IMR-90 (cell line): ENCODE data around the gene CREB5. TPM values are rescaled to one million over a fixed set of nuclear protein-coding genes. Genes with fewer than 3 reads are reported as not detected.

Experiments used
- ATAC-seq: fragments of 200-7000 bp; cut with Tn5 transposase; 2 replicates; pipeline ENCODE4 v1.9.1; 2020; ENCODE audit warnings: low read depth, mild to moderate bottlenecking, moderate library complexity
- BruUV-seq: library from RNA; stranded (reverse); fragments of 400-500 nt; replicated peaks from 2 replicates; lab custom pipeline; 2021; lab: Mats Ljungman, UMichigan
- CTCF ChIA-PET: fragments of 300-600 bp; formaldehyde crosslinking; extraction: SDS; loops from one replicate; lab custom pipeline; 2021; ENCODE audit warnings: antibody characterized with exemption; lab: Yijun Ruan, JAX
- POLR2A ChIA-PET: fragments of 300-600 bp; sonication (Branson Sonifier 250); formaldehyde crosslinking; loops from one replicate; lab custom pipeline; 2022; ENCODE audit warnings: antibody characterized with exemption; ENCODE audit not compliant: unreplicated experiment; lab: Charles Lee
- DNase-seq: peaks from one replicate; pipeline ENCODE4 v3.0.0; 2013
- H2AFZ ChIP-seq: replicated peaks from 2 replicates; pipeline ENCODE3; 2013; ENCODE audit warnings: low read length, mild to moderate bottlenecking; ENCODE audit not compliant: poor library complexity
- H2AK5ac ChIP-seq: 2 replicates; pipeline ENCODE4 v1.6.1; 2013; ENCODE audit warnings: low read depth, low read length, inconsistent platforms
- H2AK9ac ChIP-seq: replicated peaks from 2 replicates; pipeline ENCODE3; 2013; ENCODE audit warnings: mild to moderate bottlenecking, low read depth, low read length, moderate library complexity; ENCODE audit not compliant: poor library complexity
- H2BK120ac ChIP-seq: 2 replicates; pipeline ENCODE4 v1.6.1; 2013; ENCODE audit warnings: low read depth, low read length, inconsistent platforms
- H2BK15ac ChIP-seq: 3 replicates; pipeline ENCODE4 v1.6.1; 2013; ENCODE audit warnings: low read depth, low read length, inconsistent platforms
- H2BK20ac ChIP-seq: 2 replicates; pipeline ENCODE4 v1.6.1; 2013; ENCODE audit warnings: low read depth, mild to moderate bottlenecking, inconsistent platforms, low read length, moderate library complexity
- H2BK5ac ChIP-seq: 2 replicates; pipeline ENCODE4 v1.6.1; 2013; ENCODE audit warnings: mild to moderate bottlenecking, low read depth, low read length, inconsistent platforms; ENCODE audit not compliant: poor library complexity, severe bottlenecking
- H3K14ac ChIP-seq: replicated peaks from 2 replicates; pipeline ENCODE4 v1.6.1; 2013; ENCODE audit warnings: low read depth, low read length, inconsistent platforms
- H3K18ac ChIP-seq: 2 replicates; pipeline ENCODE4 v1.6.1; 2013; ENCODE audit warnings: low read depth, low read length, control low read depth
- H3K23ac ChIP-seq: 2 replicates; pipeline ENCODE4 v1.6.1; 2013; ENCODE audit warnings: low read depth, low read length, inconsistent platforms
- H3K27ac ChIP-seq: 2 replicates; pipeline ENCODE4 v1.5.1; 2013; ENCODE audit warnings: mild to moderate bottlenecking, control low read depth, low read length; ENCODE audit not compliant: insufficient read depth
- H3K27me3 ChIP-seq: 2 replicates; pipeline ENCODE4 v1.6.1; 2013; ENCODE audit warnings: low read length; ENCODE audit not compliant: control insufficient read depth, insufficient read depth
- H3K36me3 ChIP-seq: 2 replicates; pipeline ENCODE4 v1.6.1; 2013; ENCODE audit warnings: low read length, mixed read lengths; ENCODE audit not compliant: control insufficient read depth, insufficient read depth
- H3K4ac ChIP-seq: 2 replicates; pipeline ENCODE4 v1.6.1; 2013; ENCODE audit warnings: low read depth, low read length, inconsistent platforms
- H3K4me1 ChIP-seq: 2 replicates; pipeline ENCODE4 v1.6.1; 2013; ENCODE audit warnings: low read length, mixed read lengths; ENCODE audit not compliant: control insufficient read depth, insufficient read depth
- H3K4me2 ChIP-seq: 2 replicates; pipeline ENCODE4 v1.6.1; 2013; ENCODE audit warnings: low read depth, mild to moderate bottlenecking, control low read depth, low read length, moderate library complexity
- H3K4me3 ChIP-seq: 2 replicates; pipeline ENCODE4 v1.5.1; 2013; ENCODE audit warnings: low read depth, mild to moderate bottlenecking, control low read depth, low read length, moderate library complexity; ENCODE audit not compliant: insufficient read depth
- H3K56ac ChIP-seq: 2 replicates; pipeline ENCODE4 v1.6.1; 2013; ENCODE audit warnings: low read length, inconsistent platforms; ENCODE audit not compliant: insufficient read depth; ENCODE audit errors: extremely low read depth
- H3K79me1 ChIP-seq, 2 experiments: 2 replicates each; pipeline ENCODE4 v1.6.1; 2013; ENCODE audit warnings: low read length in 2 of 2, inconsistent platforms in 1 of 2, low read depth in 1 of 2
- H3K9ac ChIP-seq: 2 replicates; pipeline ENCODE4 v1.6.1; 2013; ENCODE audit warnings: low read depth, low read length, control low read depth
- H3K9me1 ChIP-seq: 2 replicates; pipeline ENCODE4 v1.6.1; 2013; ENCODE audit warnings: low read length, inconsistent platforms; ENCODE audit not compliant: insufficient read depth
- H3K9me3 ChIP-seq: 2 replicates; pipeline ENCODE4 v1.6.1; 2013; ENCODE audit warnings: low read length; ENCODE audit not compliant: control insufficient read depth, insufficient read depth
- H4K20me1 ChIP-seq: 2 replicates; pipeline ENCODE4 v1.6.1; 2013; ENCODE audit warnings: low read length, inconsistent platforms; ENCODE audit not compliant: insufficient read depth
- H4K5ac ChIP-seq: 2 replicates; pipeline ENCODE4 v1.6.1; 2013; ENCODE audit warnings: mild to moderate bottlenecking, low read depth, low read length, control low read depth
- H4K8ac ChIP-seq, 2 experiments: 2 replicates each; pipeline ENCODE4 v1.6.1; 2013; ENCODE audit warnings: low read depth in 2 of 2, low read length in 2 of 2, control low read depth in 1 of 2, inconsistent platforms in 1 of 2
- H4K91ac ChIP-seq: 2 replicates; pipeline ENCODE4 v1.6.1; 2013; ENCODE audit warnings: low read depth, low read length, inconsistent platforms; ENCODE audit not compliant: insufficient read depth
- BHLHE40 ChIP-seq: fragments of 150-350 bp; IDR thresholded peaks from 2 replicates; pipeline ENCODE4 v1.6.1; 2016; ENCODE audit warnings: mild to moderate bottlenecking, low read depth, low read length
- CEBPB ChIP-seq: IDR thresholded peaks from 2 replicates; pipeline ENCODE4 v1.6.1; 2012; ENCODE audit warnings: low read depth, low read length, improper control_type of control experiment
- CHD1 ChIP-seq: IDR thresholded peaks from 2 replicates; pipeline ENCODE4 v1.6.1; 2012; ENCODE audit warnings: low read depth, low read length, improper control_type of control experiment
- FOS ChIP-seq: fragments of 150-350 bp; IDR thresholded peaks from 2 replicates; pipeline ENCODE4 v1.6.1; 2016; ENCODE audit warnings: low read depth, low read length
- MAFK ChIP-seq: IDR thresholded peaks from 2 replicates; pipeline ENCODE4 v1.6.1; 2012; ENCODE audit warnings: low read depth, low read length, improper control_type of control experiment
- MAZ ChIP-seq: IDR thresholded peaks from 2 replicates; pipeline ENCODE4 v1.6.1; 2012; ENCODE audit warnings: low read depth, mild to moderate bottlenecking, low read length, improper control_type of control experiment, moderate library complexity, borderline replicate concordance
- MXI1 ChIP-seq: IDR thresholded peaks from 2 replicates; pipeline ENCODE4 v1.6.1; 2012; ENCODE audit warnings: low read depth, mild to moderate bottlenecking, low read length, moderate library complexity, borderline replicate concordance
- POLR2A ChIP-seq: IDR thresholded peaks from 2 replicates; pipeline ENCODE4 v1.6.1; 2012; ENCODE audit warnings: mild to moderate bottlenecking, low read depth, low read length
- RAD21 ChIP-seq: IDR thresholded peaks from 2 replicates; pipeline ENCODE4 v1.6.1; 2012; ENCODE audit warnings: low read length, improper control_type of control experiment
- RCOR1 ChIP-seq: IDR thresholded peaks from 2 replicates; pipeline ENCODE4 v1.6.1; 2012; ENCODE audit warnings: mild to moderate bottlenecking, low read length, improper control_type of control experiment; ENCODE audit not compliant: insufficient replicate concordance
- RFX5 ChIP-seq: IDR thresholded peaks from 2 replicates; pipeline ENCODE4 v1.8.0; 2012; ENCODE audit warnings: low read depth, mild to moderate bottlenecking, low read length, moderate library complexity
- SMC3 ChIP-seq: fragments of 150-350 bp; IDR thresholded peaks from 2 replicates; pipeline ENCODE4 v1.6.1; 2016; ENCODE audit warnings: low read depth, mild to moderate bottlenecking, antibody characterized with exemption, low read length, moderate library complexity
- WGBS, 2 experiments: methylation state at CpG; one replicate each; pipeline versions ENCODE4 v1.1.5 to v1.1.7; 2013; ENCODE audit warnings: missing lambda C conversion rate in 2 of 2; ENCODE audit not compliant: insufficient read length in 1 of 2; ENCODE audit errors: extremely low coverage in 2 of 2; 5-methylcytosine and 5-hydroxymethylcytosine counted together
- dilution Hi-C: fragments of 300-500 bp; cut with HindIII; formaldehyde crosslinking; loops from one replicate; pipeline ENCODE4 v1.14.3; 2018; ENCODE audit warnings: low sequenced_read_pairs; ENCODE audit not compliant: unreplicated experiment
- in situ Hi-C: fragments of 300-500 bp; cut with MboI; formaldehyde crosslinking; loops from 3 replicates; pipeline ENCODE4 v1.14.3; 2019; ENCODE audit warnings: low sequenced_read_pairs, inconsistent platforms, mixed read lengths
- intact Hi-C: fragments of 100-400 bp; cut with micrococcal nuclease; formaldehyde crosslinking; loops from 2 replicates; pipeline ENCODE4 v1.10.0; 2022
- polyA plus RNA-seq, 3 experiments: library from polyadenylated mRNA; depleted of rRNA; stranded (reverse); fragments of >200 nt; gene quantifications; 2 replicates each; pipeline ENCODE4 v1.2.3, GENCODE V29; 2012; ENCODE audit warnings: low replicate concordance in 1 of 3
- total RNA-seq: library from RNA; depleted of rRNA; stranded (reverse); fragments of >200 nt; gene quantifications from 2 replicates; pipeline ENCODE4 v1.2.3, GENCODE V29; 2012
- TF ChIP-seq, protein P1 (sequence below): fragments of 150-350 bp; IDR thresholded peaks from 2 replicates; pipeline ENCODE4 v1.6.1; 2017; ENCODE audit warnings: mild to moderate bottlenecking, antibody characterized with exemption, low read length, low read depth
- TF ChIP-seq, protein P2 (sequence below): fragments of 150-350 bp; IDR thresholded peaks from 2 replicates; pipeline ENCODE4 v1.6.1; 2016; ENCODE audit warnings: low read depth, mild to moderate bottlenecking, low read length, moderate library complexity, borderline replicate concordance

The CREB5 gene
- total and polyA plus RNA-seq, 2 of the 4 experiments (the other 2 are of a cell fraction), result 7.3 to 13.1 TPM

DNA sequence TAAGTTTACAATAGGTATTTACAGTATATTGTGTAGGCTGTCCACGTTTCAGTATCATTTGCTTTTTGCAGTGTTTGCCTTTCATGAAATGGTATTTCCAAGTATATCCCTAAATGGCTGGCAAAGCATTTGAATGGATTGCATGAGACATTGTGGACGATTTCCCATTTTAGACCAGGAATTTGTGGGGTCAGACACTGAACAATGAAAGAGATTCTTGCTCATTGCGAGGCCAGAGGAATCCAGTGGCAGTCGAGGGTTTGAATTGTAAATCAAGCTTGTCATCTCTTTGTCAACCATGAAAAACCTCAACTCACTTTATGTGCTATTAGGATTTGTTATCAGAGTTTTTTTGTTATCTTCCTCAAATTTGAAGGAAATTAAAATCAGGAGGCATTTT lies 70.8 kb downstream of the CREB5 start:
- Histone ChIP-seq H3K23ac (no peak overlapping the region), H2BK20ac (no peak overlapping the region), H3K36me3 (no peaks in the 10 kb centered on the region), H2AK5ac (no peak overlapping the region), H2BK120ac (no peak overlapping the region), H4K8ac (no peak overlapping the region), H4K91ac (no peak overlapping the region), H3K27ac (no peak overlapping the region), H3K56ac (no peak overlapping the region), H4K20me1 (no peaks in the 10 kb centered on the region), H3K79me1 (no peaks in the 10 kb centered on the region), H3K9ac (no peak overlapping the region), H3K18ac (no peak overlapping the region), H2BK5ac (no peak overlapping the region), H4K5ac (no peak overlapping the region), H2AFZ (no peak overlapping the region), H3K27me3 (no peaks in the 10 kb centered on the region), H3K4me1 (peaks cover 6% of the 10 kb centered on the region), H3K4ac (no peak overlapping the region), H3K9me1 (no peaks in the 10 kb centered on the region; the same call in 1 of the 2 replicates), H3K9me3 (no peaks in the 10 kb centered on the region), H2BK15ac (no peak overlapping the region), H3K4me2 (no peak overlapping the region), H3K14ac (no peak overlapping the region), H2AK9ac (no peak overlapping the region), H3K4me3 (no peak overlapping the region)
- POLR2A ChIA-PET, result no interaction called here
- in situ Hi-C loops, result no loop called here
- no TSS peak for BruUV-seq
- DNase-seq, result peak; percentile 21
- CTCF ChIA-PET, result no interaction called here
- intact Hi-C loops, result loop anchor here (5.0 kb wide), 1 partner anchor 49 kb away; no protein-coding TSS in a partner anchor
- no peak for TF ChIP-seq SMC3
- no peak for TF ChIP-seq BHLHE40
- TF ChIP-seq RCOR1, result no peak
- TF ChIP-seq CEBPB, result no peak
- no peak for TF ChIP-seq MAZ
- TF ChIP-seq RAD21, result no peak
- no peak for TF ChIP-seq MXI1
- no peak for TF ChIP-seq MAFK
- no peak for TF ChIP-seq POLR2A
- TF ChIP-seq RFX5, result no peak
- TF ChIP-seq, protein P1, sequence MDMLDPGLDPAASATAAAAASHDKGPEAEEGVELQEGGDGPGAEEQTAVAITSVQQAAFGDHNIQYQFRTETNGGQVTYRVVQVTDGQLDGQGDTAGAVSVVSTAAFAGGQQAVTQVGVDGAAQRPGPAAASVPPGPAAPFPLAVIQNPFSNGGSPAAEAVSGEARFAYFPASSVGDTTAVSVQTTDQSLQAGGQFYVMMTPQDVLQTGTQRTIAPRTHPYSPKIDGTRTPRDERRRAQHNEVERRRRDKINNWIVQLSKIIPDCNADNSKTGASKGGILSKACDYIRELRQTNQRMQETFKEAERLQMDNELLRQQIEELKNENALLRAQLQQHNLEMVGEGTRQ, result no peak
- no peak for TF ChIP-seq CHD1
- TF ChIP-seq, protein P2, sequence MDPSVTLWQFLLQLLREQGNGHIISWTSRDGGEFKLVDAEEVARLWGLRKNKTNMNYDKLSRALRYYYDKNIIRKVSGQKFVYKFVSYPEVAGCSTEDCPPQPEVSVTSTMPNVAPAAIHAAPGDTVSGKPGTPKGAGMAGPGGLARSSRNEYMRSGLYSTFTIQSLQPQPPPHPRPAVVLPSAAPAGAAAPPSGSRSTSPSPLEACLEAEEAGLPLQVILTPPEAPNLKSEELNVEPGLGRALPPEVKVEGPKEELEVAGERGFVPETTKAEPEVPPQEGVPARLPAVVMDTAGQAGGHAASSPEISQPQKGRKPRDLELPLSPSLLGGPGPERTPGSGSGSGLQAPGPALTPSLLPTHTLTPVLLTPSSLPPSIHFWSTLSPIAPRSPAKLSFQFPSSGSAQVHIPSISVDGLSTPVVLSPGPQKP, result no peak
- no peak for TF ChIP-seq FOS
- ATAC-seq, result no peak
- dilution Hi-C loops, result no loop called here
- 60% methylated on average over 1 of the region's 4 CpGs; no CpG with 5 or more reads in 1 of the 2 experiments for WGBS, 2 experiments
